GM12878 (cell line): ENCODE measurements around the gene MYLK3. TPM values are rescaled to one million over a fixed set of nuclear protein-coding genes. Genes with fewer than 3 reads are reported as not detected.

Experiments
- ATAC-seq: fragments of 200-7000 bp; cut with Tn5 transposase; 3 replicates; pipeline ENCODE4 v1.9.1; 2020; ENCODE audit warnings: mild to moderate bottlenecking, moderate library complexity
- BruUV-seq: library from RNA; stranded (reverse); fragments of 400-500 nt; replicated peaks from 2 replicates; lab custom pipeline; 2021; lab: Mats Ljungman, UMichigan
- CTCF ChIA-PET: fragments of 300-600 bp; sonication (Branson Sonifier 250); formaldehyde crosslinking; extraction: SDS; loops from one replicate; lab custom pipeline; 2021; ENCODE audit warnings: inconsistent platforms; lab: Yijun Ruan, JAX
- POLR2A ChIA-PET: fragments of 350-600 bp; formaldehyde crosslinking; extraction: SDS; loops from one replicate; lab custom pipeline; 2021; ENCODE audit warnings: inconsistent platforms; lab: Charles Lee
- RAD21 ChIA-PET: fragments of 300-600 bp; sonication (Branson Sonifier 250); formaldehyde crosslinking; loops from one replicate; lab custom pipeline; 2023; ENCODE audit warnings: antibody characterized with exemption; ENCODE audit not compliant: unreplicated experiment; lab: Charles Lee
- SMC1A ChIA-PET: fragments of 300-600 bp; sonication (Branson Sonifier 250); formaldehyde crosslinking; loops from one replicate; lab custom pipeline; 2023; ENCODE audit not compliant: unreplicated experiment, uncharacterized antibody; lab: Charles Lee
- DNase-seq: peaks from one replicate; pipeline ENCODE4 v3.0.0-alpha.2; 2011; ENCODE audit warnings: low read depth, low spot score
- FAIRE-seq: peaks from 3 replicates; lab custom pipeline; 2011; peaks lifted over from hg19 to GRCh38; lab: Jason Lieb, UNC
- H2AFZ ChIP-seq: 2 replicates; pipeline ENCODE4 v1.6.0; 2011; ENCODE audit warnings: low read depth, low read length, control low read depth; ENCODE audit not compliant: control insufficient read depth
- H3K27ac ChIP-seq: 2 replicates; pipeline ENCODE4 v1.5.1; 2011; ENCODE audit warnings: control low read depth; ENCODE audit not compliant: control insufficient read depth, insufficient read depth
- H3K27me3 ChIP-seq, 2 experiments: replicated peaks in 1 of 2; 2 replicates each; pipeline versions ENCODE4 v1.6.0 to v1.6.1; 2011; ENCODE audit warnings: low read length in 1 of 2; ENCODE audit not compliant: control insufficient read depth in 2 of 2, insufficient read depth in 2 of 2
- H3K36me3 ChIP-seq, 2 experiments: 2 replicates each; pipeline ENCODE4 v1.5.1; 2011; ENCODE audit warnings: low read length in 1 of 2; ENCODE audit not compliant: control insufficient read depth in 2 of 2, insufficient read depth in 2 of 2
- H3K4me1 ChIP-seq: 2 replicates; pipeline ENCODE4 v1.6.1; 2011; ENCODE audit warnings: mild to moderate bottlenecking, low read length, moderate library complexity, mixed read lengths; ENCODE audit not compliant: control insufficient read depth, insufficient read depth
- H3K4me2 ChIP-seq: 2 replicates; pipeline ENCODE4 v1.6.0; 2011; ENCODE audit warnings: control low read depth; ENCODE audit not compliant: control insufficient read depth, insufficient read depth
- H3K4me3 ChIP-seq: fragments of 200-600 bp; sonication (generic); 2 replicates; pipeline ENCODE4 v1.5.1; 2016
- H3K79me2 ChIP-seq: 2 replicates; pipeline ENCODE4 v1.6.0; 2011; ENCODE audit warnings: low read length; ENCODE audit not compliant: control insufficient read depth, insufficient read depth
- H3K9ac ChIP-seq: 2 replicates; pipeline ENCODE4 v1.8.0; 2011; ENCODE audit warnings: low read length, control low read depth, mixed read lengths; ENCODE audit not compliant: control insufficient read depth, insufficient read depth
- H3K9me3 ChIP-seq: replicated peaks from 3 replicates; pipeline ENCODE4 v1.5.1; 2011; ENCODE audit warnings: mild to moderate bottlenecking, low read length; ENCODE audit not compliant: control insufficient read depth, insufficient read depth
- H4K20me1 ChIP-seq: 2 replicates; pipeline ENCODE4 v1.6.0; 2011; ENCODE audit not compliant: control insufficient read depth, insufficient read depth
- EZH2 ChIP-seq: IDR thresholded peaks from 2 replicates; pipeline ENCODE4 v1.6.1; 2012; ENCODE audit warnings: low read depth, mild to moderate bottlenecking, control low read depth, inconsistent platforms, low read length, borderline replicate concordance; ENCODE audit not compliant: control insufficient read depth
- FOS ChIP-seq: IDR thresholded peaks from 3 replicates; pipeline ENCODE4 v1.6.1; 2011; ENCODE audit warnings: borderline replicate concordance; ENCODE audit not compliant: insufficient read length; ENCODE audit errors: extremely low read depth
- GATAD2B ChIP-seq: fragments of 450-650 bp; conservative IDR thresholded peaks from 2 replicates; pipeline ENCODE4 v1.6.1; 2017; ENCODE audit warnings: low read depth, mild to moderate bottlenecking, moderate library complexity
- MEF2A ChIP-seq: IDR thresholded peaks from 2 replicates; pipeline ENCODE4 v1.6.1; 2011; ENCODE audit warnings: low read depth, mild to moderate bottlenecking, low read length, moderate library complexity; ENCODE audit not compliant: insufficient read depth
- MTA3 ChIP-seq: IDR thresholded peaks from 2 replicates; pipeline ENCODE4 v1.6.1; 2012; ENCODE audit warnings: low read length, inconsistent platforms, borderline replicate concordance
- NFXL1 ChIP-seq: fragments of 450-650 bp; IDR thresholded peaks from 2 replicates; pipeline ENCODE4 v1.6.1; 2017; ENCODE audit warnings: antibody characterized with exemption, mild to moderate bottlenecking, borderline replicate concordance
- NFYB ChIP-seq: IDR thresholded peaks from 2 replicates; pipeline ENCODE4 v1.6.1; 2011; ENCODE audit warnings: low read depth, mild to moderate bottlenecking, low read length, improper control_type of control experiment, moderate library complexity; ENCODE audit not compliant: insufficient read depth
- NR2C2 ChIP-seq: IDR thresholded peaks from 2 replicates; pipeline ENCODE4 v1.6.1; 2011; ENCODE audit warnings: borderline replicate concordance, low read depth; ENCODE audit not compliant: control insufficient read depth, insufficient read length
- RAD51 ChIP-seq: fragments of 450-650 bp; IDR thresholded peaks from 2 replicates; pipeline ENCODE4 v1.6.1; 2016; ENCODE audit warnings: moderate library complexity, mild to moderate bottlenecking, inconsistent platforms
- RELA ChIP-seq: fragments of 450-650 bp; IDR thresholded peaks from 2 replicates; pipeline ENCODE4 v1.8.0; 2014; ENCODE audit warnings: borderline replicate concordance; ENCODE audit not compliant: partially characterized antibody
- TCF3 ChIP-seq: IDR thresholded peaks from 2 replicates; pipeline ENCODE4 v1.6.1; 2012; ENCODE audit warnings: low read depth, mild to moderate bottlenecking, low read length, borderline replicate concordance; ENCODE audit not compliant: insufficient read depth
- ZSCAN29 ChIP-seq: fragments of 450-650 bp; IDR thresholded peaks from 2 replicates; pipeline ENCODE4 v1.6.1; 2017; ENCODE audit warnings: mild to moderate bottlenecking, moderate library complexity
- WGBS: methylation state at CpG from one replicate; pipeline ENCODE4 v1.1.6; 2016; ENCODE audit warnings: low lambda C conversion rate; ENCODE audit not compliant: insufficient replicate concordance, insufficient coverage; ENCODE audit errors: missing lambda C conversion rate; 5-methylcytosine and 5-hydroxymethylcytosine counted together
- in situ Hi-C: fragments of 300-500 bp; cut with MboI; formaldehyde crosslinking; loops from 9 replicates; pipeline ENCODE4 v1.14.3; 2018; ENCODE audit warnings: mixed read lengths
- intact Hi-C: fragments of 100-400 bp; cut with micrococcal nuclease; formaldehyde crosslinking; loops from one replicate; pipeline ENCODE4 v1.14.2; 2022; ENCODE audit not compliant: unreplicated experiment
- polyA plus RNA-seq, 11 experiments: library from polyadenylated mRNA; depleted of rRNA in 4 of 11; unstranded in 6 of 11; stranded (reverse) in 5 of 11; fragments of >200 nt; fragmentation: Nextera tagmentation in 4 of 11; fragmentation: Illumina TruSeq in 1 of 11; extraction: Ambion mirVana in 4 of 11; extraction: Trizol in 1 of 11; gene quantifications; 1 replicate in 1 of 11; 2 replicates in 10 of 11; pipeline versions ENCODE4 v1.2.1 to v1.2.3, GENCODE V29; 2011 to 2016; ENCODE audit warnings: inconsistent platforms in 2 of 11, missing spikeins in 2 of 11, low read depth in 1 of 11
- total RNA-seq, 4 experiments: library from RNA; depleted of rRNA in 3 of 4; stranded (reverse); fragments of >200 nt in 3 of 4; fragmentation: Illumina TruSeq in 1 of 4; extraction: Trizol in 1 of 4; gene quantifications; 2 replicates each; pipeline versions ENCODE4 v1.2.1 to v1.2.3, GENCODE V29; 2013 to 2021
- TF ChIP-seq, protein P1 (sequence below): fragments of 450-650 bp; IDR thresholded peaks from 2 replicates; pipeline ENCODE4 v1.6.1; 2014; ENCODE audit warnings: mild to moderate bottlenecking
- TF ChIP-seq, protein P2 (sequence below): fragments of 450-650 bp; formaldehyde crosslinking; IDR thresholded peaks from 2 replicates; pipeline ENCODE4 v1.4.0; 2020; ENCODE audit warnings: mild to moderate bottlenecking, moderate library complexity
- TF ChIP-seq, protein P3 (sequence below): IDR thresholded peaks from 2 replicates; pipeline ENCODE4 v1.6.1; 2012; ENCODE audit warnings: low read depth, low read length, improper control_type of control experiment

MYLK3 gene
- total and polyA plus RNA-seq, 10 of the 15 experiments (the other 5 are each of a cell fraction or from before 2014, with no cell fraction given) = 0.02 to 0.46 (median 0.17) TPM

DNA sequence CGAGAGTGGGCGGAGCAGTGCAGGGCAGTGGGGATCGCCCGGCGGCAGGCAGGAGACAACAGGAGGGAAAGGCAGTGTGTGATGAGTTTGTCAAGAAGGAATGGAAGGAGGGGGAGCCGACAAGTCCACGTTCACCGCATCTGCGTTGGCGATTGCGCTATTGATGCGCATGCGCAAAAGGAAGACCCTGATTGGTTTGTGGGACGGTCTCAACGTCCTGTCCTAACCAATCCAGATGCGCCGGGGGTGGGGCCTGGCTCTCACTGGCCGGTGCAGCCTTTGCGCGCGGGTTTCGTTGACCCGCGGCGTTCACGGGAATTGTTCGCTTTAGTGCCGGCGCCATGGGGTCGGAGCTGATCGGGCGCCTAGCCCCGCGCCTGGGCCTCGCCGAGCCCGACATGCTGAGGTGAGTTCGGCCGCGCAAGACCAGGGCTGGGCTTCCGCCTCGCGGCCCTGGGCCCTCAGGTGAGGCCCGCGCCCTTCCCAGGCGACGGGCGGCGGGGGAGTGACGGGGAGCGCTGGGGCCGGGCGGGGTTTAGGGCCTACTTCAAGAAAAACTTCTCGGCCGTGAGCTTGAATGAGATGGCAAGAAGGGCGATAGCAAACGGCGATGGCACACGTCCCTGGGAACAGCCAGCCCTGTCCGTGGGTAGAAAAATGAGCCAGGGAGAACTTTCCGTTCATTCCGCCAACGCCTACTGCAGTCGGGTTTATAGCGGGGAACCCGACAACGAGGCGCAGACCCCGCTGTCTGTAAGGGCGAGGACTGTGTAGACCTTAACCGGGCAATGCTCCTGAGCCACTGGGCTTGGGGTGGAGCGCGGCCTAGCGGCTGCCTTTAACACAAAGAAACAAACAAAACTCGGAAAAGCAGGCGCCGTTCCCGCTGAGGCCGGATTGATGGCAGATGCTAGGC, 58.5 kb downstream of the MYLK3 start, which contains the start of gene ORC6:
TSS of gene ORC6 (plus strand) at position 295 of the 916 bp plus-strand sequence. CDS start at position 342, 47 bp downstream.
- BruUV-seq = no TSS peak
- ATAC-seq = peak; percentile 86
- intact Hi-C loops (loop anchor here (1.0 to 5.0 kb wide), 3 partner anchors 103 to 433 kb away; partner anchors contain the start of gene C16orf87), in situ Hi-C loops (loop anchor here (10.0 kb wide), 1 partner anchor 135 kb away; no protein-coding TSS in a partner anchor)
- under 1% methylated on average over 70 of the region's 79 CpGs for WGBS
- SMC1A ChIA-PET = interaction anchor here (0.9 to 4.2 kb wide), 5 partner anchors 16 to 164 kb away, joined by 3 to 49 read pairs (median 5); no protein-coding TSS in a partner anchor
- POLR2A ChIA-PET = interaction anchor here (0.9 to 1.3 kb wide), 2 partner anchors 100 to 140 kb away, joined by 3 read pairs; no protein-coding TSS in a partner anchor
- peaks cover 80% of the 10 kb centered on the region for H3K79me2 ChIP-seq
- peak within 1 kb of the TSS; percentile 80 for H3K9ac ChIP-seq
- H3K4me1 ChIP-seq = no peaks in the 10 kb centered on the region; the same call in 1 of the 2 replicates
- H3K27ac ChIP-seq = peak within 1 kb of the TSS; percentile 90
- FAIRE-seq = no peak
- H3K27me3 ChIP-seq = no peaks in the 10 kb centered on the region
- peak within 1 kb of the TSS; percentile 85 for H3K4me2 ChIP-seq
- peak within 1 kb of the TSS; percentile 93 for H2AFZ ChIP-seq
- H3K9me3 ChIP-seq = no peaks in the 10 kb centered on the region
- CTCF ChIA-PET = interaction anchor here (0.6 to 4.9 kb wide), 10 partner anchors 12 to 151 kb away, joined by 3 to 44 read pairs (median 6); no protein-coding TSS in a partner anchor
- no peaks in the 10 kb centered on the region for H4K20me1 ChIP-seq
- H3K36me3 ChIP-seq = peaks cover 0 to 10% of the 10 kb centered on the region in 2 experiments; a peak in 1 of 4 replicates
- peak within 1 kb of the TSS; percentile 74 for H3K4me3 ChIP-seq
- RAD21 ChIA-PET = interaction anchor here (0.8 to 1.1 kb wide), 4 partner anchors 13 to 111 kb away, joined by 3 to 4 read pairs (median 3); no protein-coding TSS in a partner anchor
- peak; percentile 95 for DNase-seq
- TF ChIP-seq FOS = peak; percentile 80
- TF ChIP-seq MEF2A = no peak
- no peak for TF ChIP-seq MTA3
- TF ChIP-seq, protein P1, sequence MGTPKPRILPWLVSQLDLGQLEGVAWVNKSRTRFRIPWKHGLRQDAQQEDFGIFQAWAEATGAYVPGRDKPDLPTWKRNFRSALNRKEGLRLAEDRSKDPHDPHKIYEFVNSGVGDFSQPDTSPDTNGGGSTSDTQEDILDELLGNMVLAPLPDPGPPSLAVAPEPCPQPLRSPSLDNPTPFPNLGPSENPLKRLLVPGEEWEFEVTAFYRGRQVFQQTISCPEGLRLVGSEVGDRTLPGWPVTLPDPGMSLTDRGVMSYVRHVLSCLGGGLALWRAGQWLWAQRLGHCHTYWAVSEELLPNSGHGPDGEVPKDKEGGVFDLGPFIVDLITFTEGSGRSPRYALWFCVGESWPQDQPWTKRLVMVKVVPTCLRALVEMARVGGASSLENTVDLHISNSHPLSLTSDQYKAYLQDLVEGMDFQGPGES = peak; percentile 80; the same call in 1 of the 2 replicates
- peak; percentile 96 for TF ChIP-seq ZSCAN29
- TF ChIP-seq NR2C2 = no peak
- TF ChIP-seq, protein P2, sequence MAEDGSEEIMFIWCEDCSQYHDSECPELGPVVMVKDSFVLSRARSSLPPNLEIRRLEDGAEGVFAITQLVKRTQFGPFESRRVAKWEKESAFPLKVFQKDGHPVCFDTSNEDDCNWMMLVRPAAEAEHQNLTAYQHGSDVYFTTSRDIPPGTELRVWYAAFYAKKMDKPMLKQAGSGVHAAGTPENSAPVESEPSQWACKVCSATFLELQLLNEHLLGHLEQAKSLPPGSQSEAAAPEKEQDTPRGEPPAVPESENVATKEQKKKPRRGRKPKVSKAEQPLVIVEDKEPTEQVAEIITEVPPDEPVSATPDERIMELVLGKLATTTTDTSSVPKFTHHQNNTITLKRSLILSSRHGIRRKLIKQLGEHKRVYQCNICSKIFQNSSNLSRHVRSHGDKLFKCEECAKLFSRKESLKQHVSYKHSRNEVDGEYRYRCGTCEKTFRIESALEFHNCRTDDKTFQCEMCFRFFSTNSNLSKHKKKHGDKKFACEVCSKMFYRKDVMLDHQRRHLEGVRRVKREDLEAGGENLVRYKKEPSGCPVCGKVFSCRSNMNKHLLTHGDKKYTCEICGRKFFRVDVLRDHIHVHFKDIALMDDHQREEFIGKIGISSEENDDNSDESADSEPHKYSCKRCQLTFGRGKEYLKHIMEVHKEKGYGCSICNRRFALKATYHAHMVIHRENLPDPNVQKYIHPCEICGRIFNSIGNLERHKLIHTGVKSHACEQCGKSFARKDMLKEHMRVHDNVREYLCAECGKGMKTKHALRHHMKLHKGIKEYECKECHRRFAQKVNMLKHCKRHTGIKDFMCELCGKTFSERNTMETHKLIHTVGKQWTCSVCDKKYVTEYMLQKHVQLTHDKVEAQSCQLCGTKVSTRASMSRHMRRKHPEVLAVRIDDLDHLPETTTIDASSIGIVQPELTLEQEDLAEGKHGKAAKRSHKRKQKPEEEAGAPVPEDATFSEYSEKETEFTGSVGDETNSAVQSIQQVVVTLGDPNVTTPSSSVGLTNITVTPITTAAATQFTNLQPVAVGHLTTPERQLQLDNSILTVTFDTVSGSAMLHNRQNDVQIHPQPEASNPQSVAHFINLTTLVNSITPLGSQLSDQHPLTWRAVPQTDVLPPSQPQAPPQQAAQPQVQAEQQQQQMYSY (CRISPR knock-in tag) = no peak
- TF ChIP-seq, protein P3, sequence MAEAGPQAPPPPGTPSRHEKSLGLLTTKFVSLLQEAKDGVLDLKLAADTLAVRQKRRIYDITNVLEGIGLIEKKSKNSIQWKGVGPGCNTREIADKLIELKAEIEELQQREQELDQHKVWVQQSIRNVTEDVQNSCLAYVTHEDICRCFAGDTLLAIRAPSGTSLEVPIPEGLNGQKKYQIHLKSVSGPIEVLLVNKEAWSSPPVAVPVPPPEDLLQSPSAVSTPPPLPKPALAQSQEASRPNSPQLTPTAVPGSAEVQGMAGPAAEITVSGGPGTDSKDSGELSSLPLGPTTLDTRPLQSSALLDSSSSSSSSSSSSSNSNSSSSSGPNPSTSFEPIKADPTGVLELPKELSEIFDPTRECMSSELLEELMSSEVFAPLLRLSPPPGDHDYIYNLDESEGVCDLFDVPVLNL = peak; percentile 94
- peak; percentile 69; the same call in 1 of the 2 replicates for TF ChIP-seq GATAD2B
- TF ChIP-seq RELA = no peak
- 0 out of 2 replicates have a peak, but pooled peaks have one; percentile 21 for TF ChIP-seq TCF3
- TF ChIP-seq EZH2 = no peak
- TF ChIP-seq NFYB = peak; percentile 94
- no peak for TF ChIP-seq RAD51
- no peak for TF ChIP-seq NFXL1
